ENCODE measurements around the gene PDE4DIP. TPM values are rescaled to one million over a fixed set of nuclear protein-coding genes. Genes with fewer than 3 reads are reported as not detected.
"Not testable (repeated sequence)": the region's sequence is repeated elsewhere in the genome, so short reads cannot be mapped to it uniquely, and the experiment has no call there.

PDE4DIP gene
- total RNA-seq, 1 donor from 2014 or later, result 136 TPM

- not testable (repeated sequence) for H3K36me3 Mint-ChIP-seq (ENCODE audit: low read depth); H3K27me3 Mint-ChIP-seq (ENCODE audit: low read depth); H3K4me3 Mint-ChIP-seq (ENCODE audit: unreplicated experiment); H3K27ac Mint-ChIP-seq (ENCODE audit: unreplicated experiment); H3K4me1 Mint-ChIP-seq (ENCODE audit: low read depth); H3K9me3 Mint-ChIP-seq (ENCODE audit: low read depth); DNase-seq (ENCODE audit: low spot score)
Measured at GRCh38 chr1:148881261-148881660, 37.0 kb downstream of the PDE4DIP start.

- H3K36me3 Mint-ChIP-seq (ENCODE audit: low read depth); H3K4me1 Mint-ChIP-seq (ENCODE audit: low read depth); H3K27ac Mint-ChIP-seq (ENCODE audit: unreplicated experiment); H3K4me3 Mint-ChIP-seq (ENCODE audit: unreplicated experiment); H3K9me3 Mint-ChIP-seq (ENCODE audit: low read depth); DNase-seq (ENCODE audit: low spot score); H3K27me3 Mint-ChIP-seq (ENCODE audit: low read depth): not testable (repeated sequence)
Measured at GRCh38 chr1:148885219-148885618, 41.0 kb downstream of the PDE4DIP start.

- H3K27ac Mint-ChIP-seq (ENCODE audit: unreplicated experiment); H3K4me1 Mint-ChIP-seq (ENCODE audit: low read depth); H3K27me3 Mint-ChIP-seq (ENCODE audit: low read depth); H3K36me3 Mint-ChIP-seq (ENCODE audit: low read depth); DNase-seq (ENCODE audit: low spot score); H3K4me3 Mint-ChIP-seq (ENCODE audit: unreplicated experiment); H3K9me3 Mint-ChIP-seq (ENCODE audit: low read depth): not testable (repeated sequence)
Measured at GRCh38 chr1:148886293-148886692, 42.1 kb downstream of the PDE4DIP start.

GRCh38 chr1:148888597-148888996 lies 44.4 kb downstream of the PDE4DIP start:
- not testable (repeated sequence) for H3K27me3 Mint-ChIP-seq (ENCODE audit: low read depth); H3K4me3 Mint-ChIP-seq (ENCODE audit: unreplicated experiment); H3K27ac Mint-ChIP-seq (ENCODE audit: unreplicated experiment); H3K4me1 Mint-ChIP-seq (ENCODE audit: low read depth); H3K9me3 Mint-ChIP-seq (ENCODE audit: low read depth); DNase-seq (ENCODE audit: low spot score); H3K36me3 Mint-ChIP-seq (ENCODE audit: low read depth)

GRCh38 chr1:148889267-148890074 lies 45.2 kb downstream of the PDE4DIP start:
- not testable (repeated sequence) for H3K4me1 Mint-ChIP-seq (ENCODE audit: low read depth); H3K27me3 Mint-ChIP-seq (ENCODE audit: low read depth)

GRCh38 chr1:148890075-148890568 lies 45.9 kb downstream of the PDE4DIP start:
- not testable (repeated sequence) for H3K4me3 Mint-ChIP-seq (ENCODE audit: unreplicated experiment); H3K36me3 Mint-ChIP-seq (ENCODE audit: low read depth); H3K4me1 Mint-ChIP-seq (ENCODE audit: low read depth); H3K27ac Mint-ChIP-seq (ENCODE audit: unreplicated experiment); DNase-seq (ENCODE audit: low spot score); H3K27me3 Mint-ChIP-seq (ENCODE audit: low read depth); H3K9me3 Mint-ChIP-seq (ENCODE audit: low read depth)

More at GRCh38 chr1:148889267-148890074, 45.2 kb downstream of the PDE4DIP start:
- not testable (repeated sequence) for H3K36me3 Mint-ChIP-seq (ENCODE audit: low read depth); DNase-seq (ENCODE audit: low spot score); H3K4me3 Mint-ChIP-seq (ENCODE audit: unreplicated experiment); H3K27ac Mint-ChIP-seq (ENCODE audit: unreplicated experiment); H3K9me3 Mint-ChIP-seq (ENCODE audit: low read depth)

GRCh38 chr1:148894360-148895352 lies 50.4 kb downstream of the PDE4DIP start:
- not testable (repeated sequence) for H3K4me1 Mint-ChIP-seq (ENCODE audit: low read depth); H3K27ac Mint-ChIP-seq (ENCODE audit: unreplicated experiment)

GRCh38 chr1:148900026-148900425 lies 55.8 kb downstream of the PDE4DIP start:
- H3K4me1 Mint-ChIP-seq (ENCODE audit: low read depth); DNase-seq (ENCODE audit: low spot score); H3K36me3 Mint-ChIP-seq (ENCODE audit: low read depth); H3K4me3 Mint-ChIP-seq (ENCODE audit: unreplicated experiment); H3K27ac Mint-ChIP-seq (ENCODE audit: unreplicated experiment); H3K27me3 Mint-ChIP-seq (ENCODE audit: low read depth); H3K9me3 Mint-ChIP-seq (ENCODE audit: low read depth): not testable (repeated sequence)

More at GRCh38 chr1:148894360-148895352, 50.4 kb downstream of the PDE4DIP start:
- not testable (repeated sequence) for H3K4me3 Mint-ChIP-seq (ENCODE audit: unreplicated experiment); DNase-seq (ENCODE audit: low spot score); H3K27me3 Mint-ChIP-seq (ENCODE audit: low read depth); H3K36me3 Mint-ChIP-seq (ENCODE audit: low read depth); H3K9me3 Mint-ChIP-seq (ENCODE audit: low read depth)

GRCh38 chr1:148900691-148901090 lies 56.5 kb downstream of the PDE4DIP start:
- H3K36me3 Mint-ChIP-seq (ENCODE audit: low read depth); H3K4me3 Mint-ChIP-seq (ENCODE audit: unreplicated experiment); H3K4me1 Mint-ChIP-seq (ENCODE audit: low read depth); H3K27me3 Mint-ChIP-seq (ENCODE audit: low read depth); H3K9me3 Mint-ChIP-seq (ENCODE audit: low read depth); DNase-seq (ENCODE audit: low spot score); H3K27ac Mint-ChIP-seq (ENCODE audit: unreplicated experiment): not testable (repeated sequence)

GRCh38 chr1:148901150-148901952 lies 57.1 kb downstream of the PDE4DIP start:
- not testable (repeated sequence) for H3K36me3 Mint-ChIP-seq (ENCODE audit: low read depth); H3K9me3 Mint-ChIP-seq (ENCODE audit: low read depth); H3K4me3 Mint-ChIP-seq (ENCODE audit: unreplicated experiment); H3K27me3 Mint-ChIP-seq (ENCODE audit: low read depth); DNase-seq (ENCODE audit: low spot score); H3K4me1 Mint-ChIP-seq (ENCODE audit: low read depth)
- H3K27ac Mint-ChIP-seq (ENCODE audit: unreplicated experiment), result peak overlapping the region; percentile 81

- H3K36me3 Mint-ChIP-seq (ENCODE audit: low read depth); H3K9me3 Mint-ChIP-seq (ENCODE audit: low read depth); H3K4me1 Mint-ChIP-seq (ENCODE audit: low read depth); DNase-seq (ENCODE audit: low spot score); H3K27me3 Mint-ChIP-seq (ENCODE audit: low read depth); H3K4me3 Mint-ChIP-seq (ENCODE audit: unreplicated experiment): not testable (repeated sequence)
- peak overlapping the region; percentile 81 for H3K27ac Mint-ChIP-seq (ENCODE audit: unreplicated experiment)
Measured at GRCh38 chr1:148901953-148902341, 57.7 kb downstream of the PDE4DIP start.
